GM23248 (cell line): Measurements from ENCODE around the gene SMG1.

Experiments
- EZH2 ChIP-seq: fragments of 200-600 bp; sonication (generic); IDR thresholded peaks from 2 replicates; pipeline ENCODE4 v1.6.1; 2018; ENCODE audit warnings: antibody characterized with exemption, mild to moderate bottlenecking; ENCODE audit not compliant: insufficient read depth, poor library complexity, severe bottlenecking
- EZH2phosphoT487 ChIP-seq: fragments of 200-600 bp; sonication (generic); IDR thresholded peaks from 2 replicates; pipeline ENCODE4 v1.6.1; 2018; ENCODE audit warnings: antibody characterized with exemption, moderate library complexity, mild to moderate bottlenecking, low read depth; ENCODE audit not compliant: insufficient read depth

DNA sequence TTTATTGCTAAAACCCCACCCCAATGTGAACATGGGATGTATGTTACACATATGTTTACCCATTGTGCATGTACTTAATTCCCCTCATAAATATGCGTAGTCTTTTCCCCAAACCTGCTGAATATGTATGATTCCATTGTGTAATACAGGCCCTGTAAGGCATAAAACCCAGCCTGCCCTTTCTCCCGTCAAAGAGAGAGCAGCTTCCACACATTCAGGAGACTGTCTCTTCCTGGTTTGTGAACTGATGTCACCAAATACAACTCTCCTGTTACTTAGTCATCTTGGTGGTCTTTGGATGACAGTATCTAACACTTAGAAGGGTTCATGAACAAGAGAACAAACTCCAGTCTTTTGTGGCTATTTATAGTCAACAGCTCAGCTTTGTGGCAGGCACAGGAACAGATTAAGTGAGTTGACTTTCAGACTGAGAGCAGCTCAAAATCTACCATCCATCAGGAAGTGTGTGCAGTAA lies 32.9 kb upstream of the SMG1 start:
- no peak for TF ChIP-seq EZH2
- no peak for TF ChIP-seq EZH2phosphoT487
